CD4-positive, alpha-beta T cell treated with Interleukin-15 for 1 hour (primary cell): ENCODE measurements around the gene TBL1XR1.
"Not testable (repeated sequence)": the region's sequence is repeated elsewhere in the genome, so short reads cannot be mapped to it uniquely, and the experiment has no call there.

Experiments
- DNase-seq: peaks from one replicate; pipeline ENCODE4 v3.0.0-alpha.2; 2020

The TBL1XR1 gene

GRCh38 chr3:177179281-177180067, 17.8 kb downstream of the TBL1XR1 start:
- no peak for DNase-seq

- DNase-seq = no peak
Measured at GRCh38 chr3:177177749-177178221, 19.5 kb downstream of the TBL1XR1 start.

- DNase-seq = no peak
Measured at GRCh38 chr3:177174607-177175170, 22.6 kb downstream of the TBL1XR1 start.

- no peak for DNase-seq
Measured at GRCh38 chr3:177169936-177170722, 27.2 kb downstream of the TBL1XR1 start.

GRCh38 chr3:177168431-177168830, 28.9 kb downstream of the TBL1XR1 start:
- DNase-seq = no peak

GRCh38 chr3:177162742-177163141, 34.5 kb downstream of the TBL1XR1 start:
- DNase-seq = no peak

- not testable (repeated sequence) for DNase-seq
Measured at GRCh38 chr3:177161603-177162002, 35.7 kb downstream of the TBL1XR1 start.

GRCh38 chr3:177158461-177158860, 38.8 kb downstream of the TBL1XR1 start:
- DNase-seq = no peak

- DNase-seq = no peak
Measured at GRCh38 chr3:177157492-177157891, 39.8 kb downstream of the TBL1XR1 start.

- DNase-seq = no peak
Measured at GRCh38 chr3:177154733-177155132, 42.5 kb downstream of the TBL1XR1 start.

GRCh38 chr3:177150970-177151627, 46.2 kb downstream of the TBL1XR1 start:
- no peak for DNase-seq

GRCh38 chr3:177150218-177150916, 46.9 kb downstream of the TBL1XR1 start:
- DNase-seq = no peak

- no peak for DNase-seq
Measured at GRCh38 chr3:177149106-177149505, 48.2 kb downstream of the TBL1XR1 start.

GRCh38 chr3:177147790-177148189, 49.5 kb downstream of the TBL1XR1 start:
- no peak for DNase-seq

- DNase-seq = no peak
Measured at GRCh38 chr3:177146646-177147045, 50.6 kb downstream of the TBL1XR1 start.

- DNase-seq = no peak
Measured at GRCh38 chr3:177145954-177146353, 51.3 kb downstream of the TBL1XR1 start.

GRCh38 chr3:177145381-177145780, 51.9 kb downstream of the TBL1XR1 start:
- no peak for DNase-seq

- DNase-seq = no peak
Measured at GRCh38 chr3:177144922-177145321, 52.4 kb downstream of the TBL1XR1 start.

- DNase-seq = no peak
Measured at GRCh38 chr3:177141899-177142646, 55.2 kb downstream of the TBL1XR1 start.

GRCh38 chr3:177141471-177141870, 55.8 kb downstream of the TBL1XR1 start:
- DNase-seq = no peak

GRCh38 chr3:177139220-177139619, 58.1 kb downstream of the TBL1XR1 start:
- peak; percentile 26 for DNase-seq
